Measurements from ENCODE around the gene PRPSAP2.

- TF ChIP-seq RCOR1 (IDR thresholded peaks at IDR 0.05; ENCODE audit: insufficient replicate concordance, low read length) (no peak), CTCF (conservative IDR thresholded peaks at IDR 0.05; ENCODE audit: low read depth, low read length) (no peak), POLR2A (IDR thresholded peaks at IDR 0.05; ENCODE audit: low read depth, low read length) (no peak), RAD21 (IDR thresholded peaks at IDR 0.05; ENCODE audit: low read length) (no peak), SMC3 (IDR thresholded peaks at IDR 0.05; ENCODE audit: low read depth, low read length) (no peak), FOS (IDR thresholded peaks at IDR 0.05; ENCODE audit: low read depth, low read length) (no peak), MAZ (IDR thresholded peaks at IDR 0.05; ENCODE audit: borderline replicate concordance, low read depth, low read length) (no peak), RFX5 (IDR thresholded peaks at IDR 0.05; ENCODE audit: low read depth, low read length) (no peak)
Observed at GRCh38 chr17:18967916-18968315, 110.0 kb downstream of the PRPSAP2 start.
